GM23338 (cell line): ENCODE measurements around the gene NTF3. TPM values are rescaled to one million over a fixed set of nuclear protein-coding genes. Genes with fewer than 3 reads are reported as not detected.

Experiments used
- ATAC-seq: fragments of 200-7000 bp; cut with Tn5 transposase; 3 replicates; pipeline ENCODE4 v1.9.1; 2020
- DNase-seq: peaks from one replicate; pipeline ENCODE4 v3.0.0-alpha.2; 2015; ENCODE audit warnings: low spot score
- H2AFZ ChIP-seq: fragments of 200-600 bp; sonication (generic); 2 replicates; pipeline ENCODE4 v1.8.0; 2016; ENCODE audit warnings: antibody characterized with exemption, mild to moderate bottlenecking, moderate library complexity
- H3F3A ChIP-seq: fragments of 200-600 bp; sonication (generic); replicated peaks from 2 replicates; pipeline ENCODE4 v1.8.0; 2017; ENCODE audit warnings: antibody characterized with exemption, mixed run types, low read depth
- H3K27ac ChIP-seq: fragments of 200-600 bp; sonication (generic); 2 replicates; pipeline ENCODE4 v1.6.1; 2016; ENCODE audit warnings: low read depth
- H3K27me3 ChIP-seq: fragments of 200-600 bp; sonication (generic); 2 replicates; pipeline ENCODE4 v1.8.0; 2016; ENCODE audit warnings: mild to moderate bottlenecking, mixed run types, moderate library complexity; ENCODE audit not compliant: insufficient read depth
- H3K36me3 ChIP-seq: fragments of 200-600 bp; sonication (generic); 2 replicates; pipeline ENCODE4 v1.8.0; 2016; ENCODE audit warnings: mild to moderate bottlenecking; ENCODE audit not compliant: insufficient read depth
- H3K4me1 ChIP-seq: fragments of 200-600 bp; sonication (generic); 2 replicates; pipeline ENCODE4 v1.8.0; 2016; ENCODE audit warnings: mild to moderate bottlenecking, moderate library complexity; ENCODE audit not compliant: insufficient read depth
- H3K4me2 ChIP-seq: fragments of 200-600 bp; sonication (generic); 2 replicates; pipeline ENCODE4 v1.7.1; 2017; ENCODE audit warnings: mixed run types
- H3K4me3 ChIP-seq: fragments of 200-600 bp; sonication (generic); 2 replicates; pipeline ENCODE4 v1.6.1; 2016; ENCODE audit warnings: mixed run types
- H3K79me2 ChIP-seq: fragments of 200-600 bp; sonication (generic); replicated peaks from 2 replicates; pipeline ENCODE4 v1.8.0; 2017; ENCODE audit warnings: mild to moderate bottlenecking; ENCODE audit not compliant: insufficient read depth
- H3K9me2 ChIP-seq: fragments of 200-600 bp; sonication (generic); 2 replicates; pipeline ENCODE4 v1.8.0; 2017; ENCODE audit not compliant: insufficient read depth
- H4K20me1 ChIP-seq: fragments of 200-600 bp; sonication (generic); replicated peaks from 2 replicates; pipeline ENCODE4 v1.8.0; 2017; ENCODE audit warnings: mild to moderate bottlenecking; ENCODE audit not compliant: insufficient read depth
- H3K27ac Mint-ChIP-seq: 2 replicates; pipeline ENCODE4 v1.8.0; 2020; ENCODE audit warnings: inconsistent platforms, mild to moderate bottlenecking, moderate library complexity, mixed read lengths
- H3K27me3 Mint-ChIP-seq: 3 replicates; pipeline ENCODE4 v1.8.0; 2022; ENCODE audit warnings: low read depth, mild to moderate bottlenecking, moderate library complexity, mixed read lengths, inconsistent platforms; ENCODE audit not compliant: insufficient read depth, poor library complexity
- H3K36me3 Mint-ChIP-seq: 3 replicates; pipeline ENCODE4 v1.8.0; 2021; ENCODE audit warnings: low read depth, mild to moderate bottlenecking, inconsistent platforms, moderate library complexity, mixed read lengths
- H3K4me1 Mint-ChIP-seq: 3 replicates; pipeline ENCODE4 v1.8.0; 2020; ENCODE audit warnings: mild to moderate bottlenecking, inconsistent platforms, mixed read lengths
- H3K4me3 Mint-ChIP-seq: 3 replicates; pipeline ENCODE4 v1.8.0; 2021; ENCODE audit warnings: moderate library complexity, mild to moderate bottlenecking, inconsistent platforms, mixed read lengths
- H3K9me3 Mint-ChIP-seq: 3 replicates; pipeline ENCODE4 v1.8.0; 2020; ENCODE audit warnings: moderate library complexity, mild to moderate bottlenecking, inconsistent platforms, mixed read lengths
- EZH2 ChIP-seq: fragments of 200-600 bp; sonication (generic); IDR thresholded peaks from one replicate; pipeline ENCODE4 v1.8.0; 2017; ENCODE audit warnings: antibody characterized with exemption, mild to moderate bottlenecking, low read depth; ENCODE audit not compliant: unreplicated experiment
- STAT1 ChIP-seq: IDR thresholded peaks from one replicate; pipeline ENCODE4 v1.6.1; 2016; ENCODE audit warnings: antibody characterized with exemption; ENCODE audit not compliant: unreplicated experiment
- polyA plus RNA-seq: library from polyadenylated mRNA; unstranded; fragments of >200 nt; fragmentation: Nextera tagmentation; extraction: Ambion mirVana; gene quantifications from 2 replicates; pipeline ENCODE4 v1.2.1, GENCODE V29; 2016
- total RNA-seq: library from RNA; depleted of rRNA; stranded (reverse); fragments of >200 nt; shearing (Covaris generic); gene quantifications from 2 replicates; pipeline ENCODE4 v1.2.3, GENCODE V29; 2014
- TF ChIP-seq, protein P1 (sequence below), 2 experiments: fragments of 200-600 bp in 1 of 2; sonication (generic) in 1 of 2; conservative IDR thresholded peaks; 2 replicates each; pipeline versions ENCODE4 v1.5.1 to v1.6.1; 2016 to 2017; ENCODE audit warnings: antibody characterized with exemption in 2 of 2, low read depth in 2 of 2, mild to moderate bottlenecking in 2 of 2, moderate library complexity in 1 of 2

Gene NTF3
- total and polyA plus RNA-seq, 2 experiments from 2014 or later, result 1.2 TPM; not detected in 1

DNA sequence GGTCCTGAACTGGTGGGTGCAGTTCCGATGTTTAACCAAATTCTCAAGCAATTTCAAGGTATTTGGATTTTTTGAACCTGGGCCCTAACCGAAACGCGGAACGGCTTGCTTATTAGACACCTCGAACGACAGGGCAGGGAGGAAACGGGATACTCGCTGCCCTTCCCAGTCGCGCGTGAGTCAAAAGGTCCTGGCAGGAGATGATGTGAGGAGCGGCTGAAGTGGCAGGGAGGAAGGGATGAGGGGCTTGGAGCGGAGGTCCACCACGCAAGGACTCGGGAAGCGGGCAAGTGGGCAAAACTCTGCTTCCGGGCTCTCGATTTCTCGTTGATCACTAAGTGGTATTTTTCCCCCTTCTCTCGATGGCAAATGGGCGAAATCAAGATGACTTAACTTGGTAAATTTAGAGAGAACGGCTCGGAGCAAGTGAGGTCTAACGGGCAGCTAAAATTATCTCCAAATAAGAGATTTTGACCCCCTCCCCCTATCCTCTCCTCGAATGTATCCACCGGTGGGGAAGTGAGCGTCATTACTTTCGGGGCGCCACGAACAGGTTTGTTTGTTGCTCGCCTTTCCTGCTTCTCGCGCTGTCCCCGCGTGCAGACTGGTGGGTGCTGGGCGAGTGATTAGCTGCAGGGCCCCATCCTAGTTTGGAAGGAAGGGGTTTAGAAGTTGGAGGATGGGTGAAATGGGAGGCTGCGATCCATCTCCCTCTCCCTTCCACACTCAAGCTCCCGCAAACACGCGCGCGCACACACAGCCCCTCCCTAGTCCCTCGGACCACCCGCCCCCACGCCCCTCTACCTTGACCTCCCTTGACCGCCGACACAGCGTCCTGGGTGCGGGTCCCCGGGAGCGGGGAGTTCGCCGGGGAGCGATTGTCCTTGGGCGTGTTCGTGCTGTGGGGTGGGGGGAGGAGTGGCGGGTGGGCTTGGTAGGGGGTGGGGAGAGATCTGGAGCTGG is 986 bp upstream of the NTF3 start:
- peaks cover 36% of the 10 kb centered on the region for H3K27me3 Mint-ChIP-seq
- peaks cover 37% of the 10 kb centered on the region for H3K4me1 Mint-ChIP-seq
- Histone ChIP-seq H3K79me2 (no peaks in the 10 kb centered on the region), H3K9me2 (no peaks in the 10 kb centered on the region), H4K20me1 (no peaks in the 10 kb centered on the region), H3K4me3 (peak overlapping the region; percentile 77), H3K4me2 (peak overlapping the region; percentile 98), H2AFZ (peak overlapping the region; percentile 83), H3K36me3 (no peaks in the 10 kb centered on the region), H3K4me1 (peaks cover 36% of the 10 kb centered on the region), H3K27me3 (peaks cover 75% of the 10 kb centered on the region), H3F3A (no peaks in the 10 kb centered on the region), H3K27ac (no peak overlapping the region)
- H3K4me3 Mint-ChIP-seq, result peak overlapping the region; percentile 86
- no peaks in the 10 kb centered on the region; the same call in 2 of the 3 replicates for H3K9me3 Mint-ChIP-seq
- ATAC-seq, result no peak
- peak; percentile 81 for TF ChIP-seq EZH2
- TF ChIP-seq, protein P1, sequence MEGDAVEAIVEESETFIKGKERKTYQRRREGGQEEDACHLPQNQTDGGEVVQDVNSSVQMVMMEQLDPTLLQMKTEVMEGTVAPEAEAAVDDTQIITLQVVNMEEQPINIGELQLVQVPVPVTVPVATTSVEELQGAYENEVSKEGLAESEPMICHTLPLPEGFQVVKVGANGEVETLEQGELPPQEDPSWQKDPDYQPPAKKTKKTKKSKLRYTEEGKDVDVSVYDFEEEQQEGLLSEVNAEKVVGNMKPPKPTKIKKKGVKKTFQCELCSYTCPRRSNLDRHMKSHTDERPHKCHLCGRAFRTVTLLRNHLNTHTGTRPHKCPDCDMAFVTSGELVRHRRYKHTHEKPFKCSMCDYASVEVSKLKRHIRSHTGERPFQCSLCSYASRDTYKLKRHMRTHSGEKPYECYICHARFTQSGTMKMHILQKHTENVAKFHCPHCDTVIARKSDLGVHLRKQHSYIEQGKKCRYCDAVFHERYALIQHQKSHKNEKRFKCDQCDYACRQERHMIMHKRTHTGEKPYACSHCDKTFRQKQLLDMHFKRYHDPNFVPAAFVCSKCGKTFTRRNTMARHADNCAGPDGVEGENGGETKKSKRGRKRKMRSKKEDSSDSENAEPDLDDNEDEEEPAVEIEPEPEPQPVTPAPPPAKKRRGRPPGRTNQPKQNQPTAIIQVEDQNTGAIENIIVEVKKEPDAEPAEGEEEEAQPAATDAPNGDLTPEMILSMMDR (conservative IDR thresholded peaks at IDR 0.05; ENCODE audit: low read depth in 2 of 2), result no peak
- no peaks in the 10 kb centered on the region for H3K36me3 Mint-ChIP-seq
- DNase-seq, result peak; percentile 41
- H3K27ac Mint-ChIP-seq, result no peak overlapping the region

DNA sequence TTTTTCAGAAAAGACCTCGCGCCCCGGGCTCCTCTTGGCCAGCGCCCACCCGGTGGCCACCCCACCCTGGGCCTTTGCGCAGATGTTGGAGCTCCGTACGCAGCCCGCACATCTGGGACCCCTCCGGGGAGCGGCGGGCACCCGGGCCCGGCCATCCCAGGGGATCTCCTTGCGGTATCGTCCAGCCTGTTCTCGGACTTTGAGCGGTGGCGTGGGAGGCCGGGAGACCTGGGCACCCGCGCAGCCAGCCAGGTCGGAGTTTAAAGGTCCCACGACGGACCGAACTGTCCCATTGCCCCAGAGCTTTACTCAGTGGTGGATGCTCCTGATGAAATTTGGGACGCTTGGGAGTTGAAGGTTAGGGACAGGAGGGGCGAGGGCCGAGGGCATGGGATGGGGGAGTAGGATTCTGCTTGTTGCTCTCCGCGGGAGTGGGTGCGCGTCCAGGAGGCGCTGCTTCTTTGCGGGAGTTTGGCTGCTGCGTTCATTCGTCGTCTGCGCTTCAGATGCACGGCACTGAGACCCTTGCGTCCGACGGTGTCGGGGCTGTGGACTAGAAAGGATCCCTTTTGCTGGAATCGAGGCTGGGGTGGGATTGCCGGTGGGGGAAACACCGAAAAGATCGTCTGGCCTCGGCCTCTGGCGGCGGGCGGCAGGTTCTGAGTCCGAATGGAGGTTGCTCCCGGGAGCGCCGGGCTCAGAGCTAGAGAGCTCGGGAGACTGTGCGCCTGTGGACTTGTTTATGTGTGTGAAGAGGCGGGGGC is 1.4 kb downstream of the NTF3 start:
- H3K4me1 ChIP-seq, result peaks cover 30% of the 10 kb centered on the region
- TF ChIP-seq EZH2, result peak; percentile 89
- no peak for TF ChIP-seq STAT1
- ATAC-seq (peak; percentile 22), DNase-seq (peak; percentile 62)
- peaks cover 34% of the 10 kb centered on the region for H3K27me3 Mint-ChIP-seq
- no peaks in the 10 kb centered on the region; the same call in 2 of the 3 replicates for H3K9me3 Mint-ChIP-seq
- H3K79me2 ChIP-seq, result no peaks in the 10 kb centered on the region
- H3K27ac ChIP-seq, result no peak overlapping the region
- peaks cover 92% of the 10 kb centered on the region for H3K27me3 ChIP-seq
- no peaks in the 10 kb centered on the region for H3K36me3 Mint-ChIP-seq
- peak overlapping the region; percentile 93 for H2AFZ ChIP-seq
- no peaks in the 10 kb centered on the region for H3K9me2 ChIP-seq
- H3F3A ChIP-seq, result no peaks in the 10 kb centered on the region
- H3K4me1 Mint-ChIP-seq, result peaks cover 26% of the 10 kb centered on the region
- H4K20me1 ChIP-seq, result no peaks in the 10 kb centered on the region
- H3K4me3 Mint-ChIP-seq, result peak overlapping the region; percentile 86; the same call in 2 of the 3 replicates
- H3K36me3 ChIP-seq, result no peaks in the 10 kb centered on the region
- H3K4me2 ChIP-seq, result peak overlapping the region; percentile 98
- H3K4me3 ChIP-seq, result peak overlapping the region; percentile 77
- H3K27ac Mint-ChIP-seq, result no peak overlapping the region
